Thyroid gland (tissue), 4 donors: ENCODE results near the gene MEAK7. TPM values are rescaled to one million over a fixed set of nuclear protein-coding genes. Genes with fewer than 3 reads are reported as not detected.

Source experiments
- DNase-seq, 2 donors: peaks; one replicate each; pipeline ENCODE4 v3.0.0-alpha.2; 2019
- H3K27ac ChIP-seq, 3 donors: fragments of 200-600 bp; sonication (generic); 1 replicate in 2 of 3; 2 replicates in 1 of 3; pipeline ENCODE4 v1.5.1; 2016 to 2019; ENCODE audit warnings: mild to moderate bottlenecking in 1 of 3, moderate library complexity in 1 of 3
- H3K27me3 ChIP-seq: fragments of 200-600 bp; sonication (generic); one replicate; pipeline ENCODE4 v1.5.1; 2019
- H3K36me3 ChIP-seq, 2 donors: fragments of 200-600 bp; sonication (generic); one replicate each; pipeline ENCODE4 v1.5.1; 2016 to 2019
- H3K4me1 ChIP-seq, 2 donors: fragments of 200-600 bp; sonication (generic); one replicate each; pipeline ENCODE4 v1.5.1; 2017 to 2019
- H3K4me3 ChIP-seq, 3 donors: fragments of 200-600 bp; sonication (generic); replicated peaks in 1 of 3; 1 replicate in 2 of 3; 2 replicates in 1 of 3; pipeline ENCODE4 v1.5.1; 2016; ENCODE audit warnings: mild to moderate bottlenecking in 1 of 3
- H3K9me3 ChIP-seq: fragments of 200-600 bp; sonication (generic); one replicate; pipeline ENCODE4 v1.5.1; 2017
- POLR2A ChIP-seq, 2 donors: fragments of 450-650 bp; IDR thresholded peaks; one replicate each; pipeline ENCODE4 v1.6.1; 2017; ENCODE audit warnings: antibody characterized with exemption in 2 of 2, mild to moderate bottlenecking in 2 of 2, moderate library complexity in 1 of 2
- WGBS, 2 donors: methylation state at CpG; one replicate each; pipeline ENCODE4 v1.1.5; 2017; 5-methylcytosine and 5-hydroxymethylcytosine counted together
- intact Hi-C: fragments of 100-400 bp; cut with DNase I; formaldehyde crosslinking; loops from one replicate; pipeline ENCODE4 v1.15.1; 2023
- total RNA-seq, 4 donors: library from RNA; depleted of rRNA; stranded (reverse); fragments of >200 nt; gene quantifications; one replicate each; pipeline ENCODE4 v1.2.3, GENCODE V29; 2016
- TF ChIP-seq, protein P1 (sequence below), 6 experiments: fragments of 200-600 bp in 3 of 6; fragments of 450-650 bp in 3 of 6; sonication (generic) in 3 of 6; IDR thresholded peaks; one replicate each; pipeline ENCODE4 v1.5.1; 2016 to 2019; ENCODE audit warnings: antibody characterized with exemption in 6 of 6, mild to moderate bottlenecking in 2 of 6, inconsistent platforms in 1 of 6, moderate library complexity in 1 of 6

The MEAK7 gene
- total RNA-seq, 4 donors from 2014 or later = 14.5 to 19.2 (median 16.3) TPM

DNA sequence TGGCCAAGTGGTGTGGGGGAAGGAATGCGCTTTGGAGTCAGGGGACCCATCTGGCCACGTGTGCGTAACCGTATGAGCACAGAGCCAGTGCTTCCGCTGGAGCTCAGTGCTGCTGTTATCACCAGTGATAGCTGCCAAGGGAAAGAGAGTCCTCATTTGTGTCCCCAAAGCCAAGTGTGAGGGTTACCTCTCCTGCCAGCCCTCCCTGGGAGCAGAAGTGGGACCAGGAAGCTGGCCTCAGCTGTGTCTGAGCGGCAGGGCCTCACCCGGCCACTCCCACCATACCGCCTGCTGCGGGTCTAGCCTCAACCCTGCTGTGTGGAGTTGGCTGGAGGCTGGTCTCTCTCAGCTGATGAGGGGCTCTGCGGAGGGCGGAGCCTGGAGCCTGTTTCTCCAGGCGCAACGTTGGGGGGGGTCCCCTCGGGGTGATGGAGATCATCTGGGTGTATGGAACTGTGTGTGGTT is 44.5 kb downstream of the MEAK7 start:
- DNase-seq = no peak
- no peaks in the 10 kb centered on the region for H3K9me3 ChIP-seq
- WGBS, 2 donors = 79 to 91% methylated on average over 6 to 14 of the region's 14 CpGs
- no peak overlapping the region for H3K27ac ChIP-seq
- no peak for TF ChIP-seq POLR2A (IDR thresholded peaks at IDR 0.05)
- TF ChIP-seq, protein P1, sequence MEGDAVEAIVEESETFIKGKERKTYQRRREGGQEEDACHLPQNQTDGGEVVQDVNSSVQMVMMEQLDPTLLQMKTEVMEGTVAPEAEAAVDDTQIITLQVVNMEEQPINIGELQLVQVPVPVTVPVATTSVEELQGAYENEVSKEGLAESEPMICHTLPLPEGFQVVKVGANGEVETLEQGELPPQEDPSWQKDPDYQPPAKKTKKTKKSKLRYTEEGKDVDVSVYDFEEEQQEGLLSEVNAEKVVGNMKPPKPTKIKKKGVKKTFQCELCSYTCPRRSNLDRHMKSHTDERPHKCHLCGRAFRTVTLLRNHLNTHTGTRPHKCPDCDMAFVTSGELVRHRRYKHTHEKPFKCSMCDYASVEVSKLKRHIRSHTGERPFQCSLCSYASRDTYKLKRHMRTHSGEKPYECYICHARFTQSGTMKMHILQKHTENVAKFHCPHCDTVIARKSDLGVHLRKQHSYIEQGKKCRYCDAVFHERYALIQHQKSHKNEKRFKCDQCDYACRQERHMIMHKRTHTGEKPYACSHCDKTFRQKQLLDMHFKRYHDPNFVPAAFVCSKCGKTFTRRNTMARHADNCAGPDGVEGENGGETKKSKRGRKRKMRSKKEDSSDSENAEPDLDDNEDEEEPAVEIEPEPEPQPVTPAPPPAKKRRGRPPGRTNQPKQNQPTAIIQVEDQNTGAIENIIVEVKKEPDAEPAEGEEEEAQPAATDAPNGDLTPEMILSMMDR (IDR thresholded peaks at IDR 0.05) = no peak
- intact Hi-C loops = no loop called here
- H3K4me1 ChIP-seq = no peaks in the 10 kb centered on the region
- H3K36me3 ChIP-seq = peaks cover 0 to 3% of the 10 kb centered on the region in 2 donors
- H3K27me3 ChIP-seq = no peaks in the 10 kb centered on the region
- H3K4me3 ChIP-seq = no peak overlapping the region

DNA sequence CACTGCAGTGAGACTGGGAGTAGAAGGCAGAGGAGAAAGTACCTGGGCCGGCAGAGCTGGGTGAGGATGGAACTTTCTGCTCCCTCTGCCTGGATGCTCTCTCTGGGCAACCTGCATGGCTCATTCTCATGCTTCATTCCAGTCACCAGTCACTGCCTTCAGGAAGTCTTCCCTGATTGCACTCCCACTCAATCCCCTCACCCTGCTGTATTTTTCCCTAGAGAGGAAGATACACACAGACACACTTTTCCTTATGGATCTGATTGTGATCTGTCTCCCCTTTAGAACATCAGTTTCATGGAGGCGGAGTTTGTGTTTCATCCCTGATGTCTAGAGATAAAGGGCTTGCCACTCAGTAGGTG is 44.9 kb downstream of the MEAK7 start:
- intact Hi-C loops = no loop called here
- 93% methylated on average over 2 of the region's 2 CpGs for WGBS, 2 donors
- Histone ChIP-seq H3K27me3 (no peaks in the 10 kb centered on the region), H3K36me3 (peaks cover 0 to 3% of the 10 kb centered on the region in 2 donors), H3K4me1 (no peaks in the 10 kb centered on the region), H3K9me3 (no peaks in the 10 kb centered on the region), H3K27ac (no peak overlapping the region), H3K4me3 (no peak overlapping the region)
- no peak for DNase-seq
- no peak for TF ChIP-seq POLR2A (IDR thresholded peaks at IDR 0.05)
- TF ChIP-seq, protein P1 (IDR thresholded peaks at IDR 0.05) = no peak

DNA sequence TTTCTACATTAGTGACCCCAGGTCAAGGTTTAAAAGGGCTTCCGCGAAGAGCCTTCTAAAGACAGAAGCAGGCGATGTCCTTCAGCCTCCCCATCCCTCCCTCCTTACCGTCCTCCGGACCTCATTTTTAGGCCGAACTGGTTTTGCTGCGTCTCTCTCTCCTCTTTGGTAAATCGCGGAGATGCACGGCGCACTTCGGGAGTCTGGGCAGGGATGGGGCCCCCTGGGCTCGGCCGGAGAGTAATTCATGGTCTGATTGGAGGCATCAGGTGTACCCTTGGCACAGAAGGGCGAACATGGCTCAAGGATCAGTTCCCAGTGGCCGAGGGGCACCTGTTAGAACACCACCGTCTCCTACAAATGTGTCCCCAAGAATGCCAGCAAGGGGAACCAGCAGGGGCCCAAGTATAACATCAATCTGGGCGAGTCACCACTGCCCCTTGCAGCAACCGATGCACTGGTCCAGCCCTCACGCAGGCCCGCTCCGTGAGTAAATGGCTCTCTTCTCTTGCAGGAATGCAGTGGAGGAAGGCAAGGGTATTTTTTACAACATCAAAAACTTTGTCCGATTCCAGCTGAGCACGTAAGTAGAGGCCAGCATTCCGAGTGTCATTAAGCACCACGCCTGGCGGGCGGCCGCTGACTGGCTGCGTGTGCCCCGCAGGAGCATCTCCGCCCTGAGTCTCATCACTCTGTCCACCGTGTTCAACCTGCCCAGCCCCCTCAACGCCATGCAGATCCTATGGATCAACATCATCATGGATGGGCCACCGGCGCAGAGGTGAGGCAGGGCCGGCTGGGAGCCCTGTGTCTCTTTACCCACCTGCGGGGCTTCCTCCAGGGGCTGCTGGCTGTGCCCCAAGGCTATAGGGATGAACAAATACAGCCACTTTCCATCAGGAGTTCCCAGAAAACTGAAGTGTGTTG is 45.6 kb downstream of the MEAK7 start:
- DNase-seq = no peak
- no peaks in the 10 kb centered on the region for H3K9me3 ChIP-seq
- peaks cover 0 to 3% of the 10 kb centered on the region in 2 donors for H3K36me3 ChIP-seq
- H3K4me1 ChIP-seq = no peaks in the 10 kb centered on the region
- 92 to 95% methylated on average over 24 to 38 of the region's 38 CpGs for WGBS, 2 donors
- intact Hi-C loops = no loop called here
- TF ChIP-seq POLR2A (IDR thresholded peaks at IDR 0.05) = no peak
- TF ChIP-seq, protein P1 (IDR thresholded peaks at IDR 0.05) = no peak
- H3K27ac ChIP-seq = no peak overlapping the region
- no peaks in the 10 kb centered on the region for H3K27me3 ChIP-seq
- H3K4me3 ChIP-seq = no peak overlapping the region

DNA sequence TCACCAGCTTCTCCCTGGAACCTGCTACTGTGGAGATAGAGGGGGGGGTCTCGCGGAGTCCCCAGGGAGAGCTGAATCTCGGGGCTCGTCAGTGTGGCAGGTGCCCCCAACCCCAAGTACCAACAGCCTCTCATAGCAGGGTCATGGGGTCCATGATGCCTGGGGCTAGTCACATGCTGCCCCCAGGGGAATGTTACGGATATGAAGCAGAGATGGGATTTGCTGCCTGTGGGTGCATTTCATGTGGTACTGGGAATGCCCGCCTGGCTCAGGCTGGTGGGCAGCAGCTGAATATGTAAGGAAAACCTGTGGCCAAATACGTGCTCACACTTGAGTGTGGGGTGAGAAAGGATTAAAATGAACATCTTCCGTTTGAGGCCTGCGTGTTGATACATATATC is 49.4 kb downstream of the MEAK7 start:
- no peak for DNase-seq
- no peaks in the 10 kb centered on the region for H3K27me3 ChIP-seq
- no peak overlapping the region for H3K27ac ChIP-seq
- no peaks in the 10 kb centered on the region for H3K4me1 ChIP-seq
- no peaks in the 10 kb centered on the region for H3K36me3 ChIP-seq
- intact Hi-C loops = no loop called here
- no peak for TF ChIP-seq POLR2A (IDR thresholded peaks at IDR 0.05)
- TF ChIP-seq, protein P1 (IDR thresholded peaks at IDR 0.05) = no peak
- no peak overlapping the region for H3K4me3 ChIP-seq
- WGBS, 2 donors = 90 to 97% methylated on average over 5 to 9 of the region's 9 CpGs
- H3K9me3 ChIP-seq = no peaks in the 10 kb centered on the region

Other genes with a start within 250 kb of the MEAK7 start
- 1 to 10 TPM in 3 of 4 donors, not detected in 1; 1.3 to 2.1 (median 1.6) TPM for gene WFDC1, start 209.8 kb downstream of the MEAK7 start, total RNA-seq
- 10 to 100 TPM; 12.9 to 26.9 (median 18.6) TPM for gene ATP2C2, start 136.1 kb downstream of the MEAK7 start, total RNA-seq
- gene COTL1, start 113.4 kb upstream of the MEAK7 start, total RNA-seq = 10 to 100 TPM; 26.0 to 39.7 (median 31.4) TPM
- 100 to 1,000 TPM in 1 of 4 donors, 10 to 100 TPM in 3; 61.7 to 107 (median 78.0) TPM for gene KLHL36, start 143.9 kb upstream of the MEAK7 start, total RNA-seq
- gene USP10, start 195.3 kb upstream of the MEAK7 start, total RNA-seq = 10 to 100 TPM; 63.0 to 98.4 (median 70.9) TPM